ENCODE results near the gene PCP2. TPM values are rescaled to one million over a fixed set of nuclear protein-coding genes. Genes with fewer than 3 reads are reported as not detected.
A peak's percentile ranks its signal among the peaks of the same experiment; 100 is the strongest.

The PCP2 gene
- total and polyA plus RNA-seq, 2 of the 8 experiments (the other 6 are each of a cell fraction or from before 2014, with no cell fraction given): not detected

GRCh38 chr19:7631577-7631976, 1.9 kb downstream of the PCP2 start (continued):
- no peak for TF ChIP-seq CHD7 (IDR thresholded peaks at IDR 0.05; ENCODE audit: insufficient replicate concordance, low read length)
- no peak for TF ChIP-seq FOSL1 (IDR thresholded peaks at IDR 0.05; ENCODE audit: insufficient read depth, low read depth, low read length)
- TF ChIP-seq E2F6 (IDR thresholded peaks at IDR 0.05): no peak
- 0 out of 2 replicates have a peak, but pooled peaks have one; percentile 23 for TF ChIP-seq POLR2AphosphoS5 (IDR thresholded peaks at IDR 0.05; ENCODE audit: low read depth, low read length)
- TF ChIP-seq HDAC6 (IDR thresholded peaks at IDR 0.05; ENCODE audit: low read depth, low read length): no peak
